ENCODE data around the gene PTPRQ.

PTPRQ gene

GRCh38 chr12:80679346-80680131 lies 235.5 kb downstream of the PTPRQ start:
- Mint-ChIP-seq H3K4me3 (no peak overlapping the region), H3K4me1 (ENCODE audit: low read depth) (no peaks in the 10 kb centered on the region), H3K27me3 (no peaks in the 10 kb centered on the region), H3K27ac (no peak overlapping the region), H3K9me3 (no peaks in the 10 kb centered on the region), H3K36me3 (ENCODE audit: low read depth) (no peaks in the 10 kb centered on the region)
- DNase-seq, result no peak

GRCh38 chr12:80681287-80681686 lies 237.3 kb downstream of the PTPRQ start:
- no peak for DNase-seq
- Mint-ChIP-seq H3K9me3 (no peaks in the 10 kb centered on the region), H3K27ac (no peak overlapping the region), H3K36me3 (ENCODE audit: low read depth) (no peaks in the 10 kb centered on the region), H3K27me3 (no peaks in the 10 kb centered on the region), H3K4me3 (no peak overlapping the region), H3K4me1 (ENCODE audit: low read depth) (no peaks in the 10 kb centered on the region)

- DNase-seq, result no peak
- Mint-ChIP-seq H3K27ac (no peak overlapping the region), H3K4me1 (ENCODE audit: low read depth) (no peaks in the 10 kb centered on the region), H3K36me3 (ENCODE audit: low read depth) (no peaks in the 10 kb centered on the region), H3K27me3 (no peaks in the 10 kb centered on the region), H3K4me3 (no peak overlapping the region), H3K9me3 (no peaks in the 10 kb centered on the region)
Observed at GRCh38 chr12:80681786-80682185, 237.8 kb downstream of the PTPRQ start.

- Mint-ChIP-seq H3K9me3 (no peaks in the 10 kb centered on the region), H3K27ac (no peak overlapping the region), H3K36me3 (ENCODE audit: low read depth) (no peaks in the 10 kb centered on the region), H3K27me3 (no peaks in the 10 kb centered on the region), H3K4me3 (no peak overlapping the region), H3K4me1 (ENCODE audit: low read depth) (no peaks in the 10 kb centered on the region)
- no peak for DNase-seq
Observed at GRCh38 chr12:80684077-80684495, 240.1 kb downstream of the PTPRQ start.

GRCh38 chr12:80690090-80690489 lies 246.1 kb downstream of the PTPRQ start:
- no peak for DNase-seq
- Mint-ChIP-seq H3K27ac (no peak overlapping the region), H3K36me3 (ENCODE audit: low read depth) (no peaks in the 10 kb centered on the region), H3K27me3 (no peaks in the 10 kb centered on the region), H3K4me3 (no peak overlapping the region), H3K9me3 (no peaks in the 10 kb centered on the region), H3K4me1 (ENCODE audit: low read depth) (no peaks in the 10 kb centered on the region)

- no peak for DNase-seq
- H3K27me3 Mint-ChIP-seq, result no peaks in the 10 kb centered on the region
- no peak overlapping the region for H3K27ac Mint-ChIP-seq
- H3K4me1 Mint-ChIP-seq (ENCODE audit: low read depth), result no peaks in the 10 kb centered on the region
- no peaks in the 10 kb centered on the region for H3K9me3 Mint-ChIP-seq
- H3K4me3 Mint-ChIP-seq, result no peak overlapping the region
- no peaks in the 10 kb centered on the region for H3K36me3 Mint-ChIP-seq (ENCODE audit: low read depth)
Observed at GRCh38 chr12:80690513-80690912, 246.5 kb downstream of the PTPRQ start.

GRCh38 chr12:80692114-80692513 lies 248.1 kb downstream of the PTPRQ start:
- no peaks in the 10 kb centered on the region for H3K27me3 Mint-ChIP-seq
- H3K4me1 Mint-ChIP-seq (ENCODE audit: low read depth), result no peaks in the 10 kb centered on the region
- H3K4me3 Mint-ChIP-seq, result no peak overlapping the region
- no peak overlapping the region for H3K27ac Mint-ChIP-seq
- no peaks in the 10 kb centered on the region for H3K9me3 Mint-ChIP-seq
- no peak for DNase-seq
- H3K36me3 Mint-ChIP-seq (ENCODE audit: low read depth), result no peaks in the 10 kb centered on the region

GRCh38 chr12:80697270-80697887 lies 253.3 kb downstream of the PTPRQ start:
- Mint-ChIP-seq H3K4me3 (no peak overlapping the region), H3K4me1 (ENCODE audit: low read depth) (no peaks in the 10 kb centered on the region), H3K36me3 (ENCODE audit: low read depth) (no peaks in the 10 kb centered on the region), H3K27me3 (no peaks in the 10 kb centered on the region), H3K27ac (no peak overlapping the region), H3K9me3 (peaks cover 6% of the 10 kb centered on the region)
- no peak for DNase-seq

GRCh38 chr12:80698256-80698655 lies 254.2 kb downstream of the PTPRQ start:
- Mint-ChIP-seq H3K27me3 (no peaks in the 10 kb centered on the region), H3K9me3 (peaks cover 6% of the 10 kb centered on the region), H3K4me3 (no peak overlapping the region), H3K36me3 (ENCODE audit: low read depth) (no peaks in the 10 kb centered on the region), H3K4me1 (ENCODE audit: low read depth) (no peaks in the 10 kb centered on the region), H3K27ac (no peak overlapping the region)
- DNase-seq, result no peak

- Mint-ChIP-seq H3K9me3 (peaks cover 6% of the 10 kb centered on the region), H3K27me3 (no peaks in the 10 kb centered on the region), H3K4me1 (ENCODE audit: low read depth) (no peaks in the 10 kb centered on the region), H3K27ac (no peak overlapping the region), H3K4me3 (no peak overlapping the region), H3K36me3 (ENCODE audit: low read depth) (no peaks in the 10 kb centered on the region)
- DNase-seq, result no peak
Observed at GRCh38 chr12:80698847-80699542, 255.0 kb downstream of the PTPRQ start.

- H3K27me3 Mint-ChIP-seq, result no peaks in the 10 kb centered on the region
- H3K36me3 Mint-ChIP-seq (ENCODE audit: low read depth), result no peaks in the 10 kb centered on the region
- peaks cover 6% of the 10 kb centered on the region for H3K9me3 Mint-ChIP-seq
- no peaks in the 10 kb centered on the region for H3K4me1 Mint-ChIP-seq (ENCODE audit: low read depth)
- DNase-seq, result no peak
- H3K4me3 Mint-ChIP-seq, result no peak overlapping the region
- H3K27ac Mint-ChIP-seq, result no peak overlapping the region
Observed at GRCh38 chr12:80700327-80700726, 256.3 kb downstream of the PTPRQ start.

GRCh38 chr12:80701388-80701787 lies 257.4 kb downstream of the PTPRQ start:
- Mint-ChIP-seq H3K4me1 (ENCODE audit: low read depth) (no peaks in the 10 kb centered on the region), H3K27me3 (no peaks in the 10 kb centered on the region), H3K4me3 (no peak overlapping the region), H3K36me3 (ENCODE audit: low read depth) (no peaks in the 10 kb centered on the region), H3K9me3 (peaks cover 6% of the 10 kb centered on the region), H3K27ac (no peak overlapping the region)
- no peak for DNase-seq

GRCh38 chr12:80702889-80703805 lies 259.1 kb downstream of the PTPRQ start:
- no peaks in the 10 kb centered on the region for H3K36me3 Mint-ChIP-seq (ENCODE audit: low read depth)
- H3K9me3 Mint-ChIP-seq, result peaks cover 6% of the 10 kb centered on the region
- peaks cover 12% of the 10 kb centered on the region for H3K27me3 Mint-ChIP-seq
- no peak overlapping the region for H3K4me3 Mint-ChIP-seq
- no peak overlapping the region for H3K27ac Mint-ChIP-seq
- DNase-seq, result no peak
- no peaks in the 10 kb centered on the region for H3K4me1 Mint-ChIP-seq (ENCODE audit: low read depth)

- no peak for DNase-seq
- peaks cover 6% of the 10 kb centered on the region for H3K9me3 Mint-ChIP-seq
- H3K4me3 Mint-ChIP-seq, result no peak overlapping the region
- H3K27ac Mint-ChIP-seq, result no peak overlapping the region
- H3K36me3 Mint-ChIP-seq (ENCODE audit: low read depth), result no peaks in the 10 kb centered on the region
- peaks cover 23% of the 10 kb centered on the region for H3K27me3 Mint-ChIP-seq
- H3K4me1 Mint-ChIP-seq (ENCODE audit: low read depth), result no peaks in the 10 kb centered on the region
Observed at GRCh38 chr12:80704420-80704819, 260.4 kb downstream of the PTPRQ start.
